Fibroblast of skin of scalp (primary cell): ENCODE measurements around the gene SOX8.
"Not testable (repeated sequence)": the region's sequence is repeated elsewhere in the genome, so short reads cannot be mapped to it uniquely, and the experiment has no call there.

Experiments
- DNase-seq: peaks from one replicate; pipeline ENCODE4 v3.0.0-alpha.2; 2013

The SOX8 gene

DNA sequence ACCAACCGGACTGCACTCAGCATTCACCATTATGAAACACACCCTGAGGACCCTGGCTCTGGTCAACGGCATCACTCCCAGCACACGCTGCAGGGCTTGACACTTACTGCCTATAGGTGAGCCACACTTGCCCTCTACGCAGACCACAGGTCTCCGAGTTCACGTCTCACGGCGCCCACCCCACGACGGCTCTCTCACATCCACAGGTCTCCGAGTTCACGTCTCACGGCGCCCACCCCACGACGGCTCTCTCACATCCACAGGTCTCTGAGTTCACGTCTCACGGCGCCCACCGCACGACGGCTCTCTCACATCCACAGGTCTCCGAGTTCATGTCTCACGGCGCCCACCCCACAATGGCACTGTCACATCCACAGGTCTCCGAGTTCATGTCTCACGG lies 25.8 kb upstream of the SOX8 start:
- DNase-seq = not testable (repeated sequence)

DNA sequence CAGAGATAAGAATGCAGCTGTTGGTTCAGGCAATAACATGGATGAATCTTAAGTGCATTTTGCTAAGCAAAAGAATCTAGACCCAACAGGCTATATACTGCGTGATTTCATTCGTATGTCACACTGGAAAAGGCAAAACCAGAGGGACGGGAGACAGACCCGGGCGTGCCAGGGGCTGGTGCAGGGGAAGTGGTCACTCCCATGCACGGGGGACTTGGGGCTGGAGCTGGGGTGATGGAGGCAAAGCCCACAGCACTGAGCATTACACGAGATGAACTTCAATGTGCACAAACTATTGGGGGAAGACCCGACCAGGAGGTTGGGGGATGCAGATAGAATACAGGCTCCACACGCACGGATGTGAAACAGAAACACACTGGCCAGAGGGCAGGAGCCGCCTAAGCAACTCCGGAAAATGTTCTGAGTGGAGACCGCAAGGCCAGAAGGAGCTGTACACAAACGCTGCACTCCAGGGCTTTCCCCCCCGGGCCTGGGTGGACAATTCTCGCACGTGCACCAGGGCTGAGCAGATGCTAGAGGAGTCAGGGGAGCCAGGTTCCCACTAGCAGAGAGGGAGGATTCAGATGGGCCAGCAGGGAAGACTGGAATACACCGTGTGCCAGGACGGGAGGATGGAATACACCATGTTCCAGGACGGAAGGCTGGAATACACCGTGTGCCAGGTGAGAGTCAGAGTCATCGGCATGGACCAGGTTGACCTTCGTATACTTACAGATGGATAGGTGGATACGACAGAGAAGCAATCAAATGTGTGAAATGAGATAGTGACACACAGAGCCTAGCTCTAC lies 22.1 kb upstream of the SOX8 start:
- DNase-seq = no peak

- no peak for DNase-seq
Measured at GRCh38 chr16:962366-962765, 19.2 kb upstream of the SOX8 start.

- no peak for DNase-seq
Measured at GRCh38 chr16:962901-963814, 18.4 kb upstream of the SOX8 start.

DNA sequence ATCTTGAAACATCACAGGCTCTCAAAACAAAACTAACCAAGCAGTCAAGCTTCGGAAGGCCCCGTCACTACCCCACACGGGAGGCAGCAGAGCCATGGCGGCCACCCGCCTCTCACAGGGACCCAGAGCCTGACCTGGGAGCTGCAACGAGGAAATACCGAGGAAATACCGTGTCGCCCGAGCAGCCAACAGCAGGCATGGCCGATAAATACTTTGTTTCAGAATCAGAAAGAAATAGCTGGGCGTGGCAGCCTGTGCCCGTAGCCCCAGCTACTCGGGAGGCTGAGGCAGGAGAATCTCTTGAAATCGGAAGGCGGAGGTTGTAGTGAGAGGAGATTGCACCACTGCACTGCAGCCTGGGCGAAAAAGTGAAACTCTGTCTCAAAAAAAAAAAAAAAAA lies 17.7 kb upstream of the SOX8 start:
- DNase-seq = no peak

- DNase-seq = no peak
Measured at GRCh38 chr16:964356-965035, 17.1 kb upstream of the SOX8 start.

DNA sequence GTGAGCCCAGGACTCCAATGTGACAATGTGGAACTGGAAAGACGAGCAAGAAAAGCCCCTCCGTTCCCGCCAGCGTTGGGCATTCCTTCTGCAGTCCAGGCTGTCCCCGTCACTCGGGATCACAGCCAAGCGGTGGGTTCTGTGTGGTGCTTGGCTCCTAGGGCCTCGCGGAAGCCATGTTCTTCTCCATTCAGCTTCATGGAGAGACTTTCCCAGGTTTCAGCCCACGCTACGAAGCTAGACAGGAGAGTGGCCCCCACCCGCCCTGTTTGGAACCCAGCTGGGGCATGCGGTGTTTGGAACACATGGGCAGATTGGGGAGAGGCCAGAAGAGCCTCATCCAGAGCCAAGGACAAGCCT lies 16.6 kb upstream of the SOX8 start:
- DNase-seq = no peak

DNA sequence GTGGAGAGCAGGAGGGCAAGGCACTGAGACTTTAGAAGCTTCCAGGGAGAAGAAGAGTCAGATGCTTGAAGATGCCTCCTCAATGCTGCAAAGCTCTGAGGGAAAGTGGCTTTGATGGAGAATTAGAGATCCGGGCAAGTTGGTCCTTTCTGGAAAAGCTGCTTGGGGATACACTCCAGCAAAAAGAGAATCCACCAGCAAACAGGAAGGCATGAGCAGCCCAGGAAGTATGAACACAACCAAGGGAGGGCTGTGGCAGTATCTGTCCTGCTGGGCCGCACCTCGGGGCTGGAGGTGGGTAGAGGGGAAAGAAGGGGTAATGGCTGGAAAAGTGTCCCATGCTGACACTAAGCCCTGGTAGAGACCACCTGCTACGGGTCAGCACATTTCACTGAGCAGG lies 16.1 kb upstream of the SOX8 start:
- DNase-seq = no peak

GRCh38 chr16:966035-966434 lies 15.5 kb upstream of the SOX8 start:
- DNase-seq = no peak

DNA sequence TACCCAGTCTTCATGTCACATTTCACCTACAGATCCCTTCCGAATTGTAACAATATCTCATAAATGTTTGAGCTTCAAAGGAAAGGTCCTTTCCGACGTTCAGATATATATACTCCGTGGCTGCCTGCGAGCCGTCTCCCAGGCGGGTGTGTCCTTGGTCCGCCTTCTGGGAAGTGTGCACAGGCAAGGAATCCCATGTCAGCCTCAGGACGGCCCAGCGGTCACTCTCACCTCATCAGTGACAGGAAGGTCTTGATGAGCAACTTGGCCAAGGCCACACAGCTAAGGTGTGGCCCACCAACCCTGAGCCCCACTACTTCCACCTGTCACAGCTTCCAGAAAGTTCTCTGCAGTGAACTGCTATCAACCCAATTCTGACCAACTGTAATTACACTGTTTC lies 15.1 kb upstream of the SOX8 start:
- DNase-seq = no peak

DNA sequence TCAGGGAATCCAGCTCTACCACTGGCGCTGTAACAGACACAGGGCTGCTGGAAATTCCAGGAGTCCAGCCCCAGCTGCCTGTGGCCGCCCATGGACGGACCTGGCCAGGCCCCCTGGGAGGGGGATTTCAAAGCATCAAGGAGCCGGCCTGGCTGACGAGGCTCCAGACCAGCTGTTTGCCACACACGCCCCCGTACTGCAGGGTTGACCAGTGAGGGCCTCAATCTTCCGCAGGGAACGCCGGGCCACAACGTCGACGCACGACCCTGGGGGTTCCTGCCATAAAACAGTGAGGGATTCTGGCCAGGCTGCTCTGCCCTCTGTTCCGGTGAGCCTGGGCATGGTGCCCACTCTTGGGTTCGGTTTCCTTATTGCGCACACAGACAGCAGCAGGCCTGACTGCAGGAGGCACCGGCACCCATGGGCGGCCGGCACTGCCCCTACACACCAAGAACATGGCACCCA lies 14.5 kb upstream of the SOX8 start:
- no peak for DNase-seq

GRCh38 chr16:967546-968295 lies 13.8 kb upstream of the SOX8 start:
- DNase-seq = no peak

DNA sequence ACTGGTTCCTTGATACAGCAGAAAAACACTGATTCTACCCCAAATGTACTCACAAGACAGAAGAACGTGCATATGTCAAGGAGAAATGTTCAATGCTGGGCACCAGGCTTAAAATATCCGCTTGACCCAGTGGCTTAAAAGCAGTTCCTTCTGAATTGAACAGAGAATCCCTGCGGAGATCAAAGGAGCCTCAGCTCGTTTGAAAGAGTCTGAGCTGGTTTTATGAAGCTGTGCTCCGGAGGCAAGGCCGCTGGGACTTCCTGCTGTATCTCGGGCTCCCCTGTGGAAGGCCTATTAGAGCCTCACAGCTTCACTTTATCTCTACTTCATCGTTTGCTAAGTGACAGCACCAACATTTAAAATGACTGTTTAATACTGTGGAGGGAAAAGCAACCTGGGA lies 12.9 kb upstream of the SOX8 start:
- DNase-seq = no peak

- peak; percentile 36 for DNase-seq
Measured at GRCh38 chr16:969508-970385, 11.8 kb upstream of the SOX8 start.

- DNase-seq = no peak
Measured at GRCh38 chr16:970386-970765, 11.2 kb upstream of the SOX8 start.

DNA sequence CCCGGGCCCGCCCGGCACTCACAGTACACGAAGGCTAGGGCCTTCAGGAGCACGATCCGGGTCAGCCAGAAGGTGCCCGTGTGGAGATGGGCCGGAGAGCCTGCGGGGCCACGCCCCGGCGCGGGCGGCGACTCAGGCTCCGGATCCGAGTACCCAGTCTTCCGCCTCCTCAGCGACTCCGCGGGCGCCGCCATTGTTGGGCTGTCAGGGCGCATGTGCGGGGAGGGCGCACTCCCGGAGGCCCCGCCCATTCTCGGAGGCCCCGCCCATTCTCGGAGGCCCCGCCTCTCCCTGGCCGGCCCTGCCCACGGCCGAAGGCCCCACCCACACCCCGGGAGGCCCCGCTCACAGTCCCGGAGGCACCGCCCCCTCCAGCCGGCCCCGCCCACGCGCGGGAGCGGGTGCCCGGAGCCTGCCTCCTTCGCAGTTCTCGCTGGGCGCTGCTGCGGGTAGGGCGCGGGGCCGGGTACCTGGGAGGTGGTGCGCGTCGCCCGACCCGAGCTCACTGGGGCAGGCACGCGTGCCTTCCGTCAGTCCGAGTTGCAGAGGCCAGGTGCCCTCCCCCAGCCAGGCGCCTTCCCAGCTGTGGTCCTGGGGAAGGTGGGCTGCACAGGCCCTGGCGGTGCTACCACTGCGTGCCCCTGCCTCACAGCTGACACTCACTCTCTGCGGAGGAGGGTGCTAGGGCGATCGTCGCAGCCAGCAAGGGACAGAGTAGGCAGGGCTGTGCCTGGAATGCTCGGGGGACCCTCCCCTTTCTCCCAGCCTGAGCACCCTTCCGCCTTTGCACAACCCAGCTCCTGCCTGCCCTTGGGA lies 10.6 kb upstream of the SOX8 start, which contains the start of gene LMF1:
TSS of gene LMF1 (minus strand) at position 219 of the 816 bp plus-strand sequence. CDS start at position 215, 4 bp downstream.
- peak; percentile 90 for DNase-seq

DNA sequence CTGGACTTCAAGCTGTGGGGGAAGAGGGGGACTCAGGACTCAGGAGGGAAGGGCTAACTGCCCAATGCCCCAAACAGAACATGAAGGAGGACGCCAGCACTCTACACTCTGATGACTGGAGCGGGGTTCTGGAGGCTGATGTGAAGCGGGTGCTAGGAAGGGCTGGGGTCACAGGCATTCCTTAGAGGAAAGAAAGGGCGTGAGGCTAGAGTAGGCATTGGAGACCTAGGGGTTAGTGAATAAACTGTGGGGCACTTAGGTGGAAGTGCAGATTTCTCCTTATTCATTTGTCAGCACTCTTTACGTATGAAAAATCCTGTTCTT lies 10.0 kb upstream of the SOX8 start:
- DNase-seq = no peak

DNA sequence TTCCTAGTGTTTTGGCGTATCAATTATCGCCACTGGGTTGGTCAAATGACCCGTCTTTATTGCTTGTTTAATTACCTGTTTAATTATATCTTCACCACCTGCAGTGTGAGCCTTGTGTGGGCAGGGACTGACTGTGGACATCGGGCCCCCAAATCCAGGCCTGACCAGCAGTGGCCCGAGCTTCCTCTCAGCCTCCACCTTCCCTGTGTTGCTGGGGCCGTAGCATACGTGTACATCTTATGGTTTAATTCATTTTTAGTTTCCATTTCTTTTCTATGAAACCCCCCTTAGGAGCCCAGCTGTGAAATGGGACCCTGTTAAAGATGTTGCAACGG lies 9.6 kb upstream of the SOX8 start:
- DNase-seq = no peak

DNA sequence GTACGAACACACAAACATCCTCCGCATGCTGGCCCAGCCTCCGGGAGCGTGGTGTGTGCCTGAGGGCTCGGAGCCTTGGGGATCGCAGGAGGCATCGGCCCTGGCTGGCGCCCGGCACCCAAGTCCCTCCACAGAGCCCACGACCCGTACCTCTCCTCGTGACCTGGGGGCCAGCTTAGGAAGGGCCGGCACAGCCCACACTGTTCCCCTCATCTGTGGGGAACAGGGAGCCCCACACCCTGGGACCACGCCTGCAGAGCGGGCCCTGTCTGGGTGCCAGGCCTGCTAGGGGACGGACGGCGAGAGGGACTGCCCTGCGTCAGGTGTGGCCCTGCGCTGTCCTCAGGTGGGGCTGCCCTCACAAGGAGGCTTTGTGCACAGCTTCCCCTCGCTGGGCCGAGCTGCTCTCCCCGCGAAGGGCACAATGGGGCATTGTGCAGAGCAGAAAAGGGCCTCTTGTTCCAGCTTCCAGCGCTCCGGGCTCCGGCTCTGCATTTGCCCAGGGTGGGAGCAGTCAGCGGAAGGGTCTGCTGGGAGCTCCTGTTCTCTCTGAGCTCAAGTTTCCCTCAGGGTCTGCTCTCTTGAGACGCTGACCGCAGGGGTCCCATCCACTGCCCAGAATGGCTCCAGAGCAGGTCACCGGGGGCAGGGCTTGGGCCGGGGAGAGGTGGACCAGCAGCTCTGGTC lies 9.1 kb upstream of the SOX8 start:
- no peak for DNase-seq

- DNase-seq = no peak
Measured at GRCh38 chr16:973366-973765, 8.2 kb upstream of the SOX8 start.
